ENCODE measurements around the gene PAK1.

- no peak for TF ChIP-seq EZH2 (IDR thresholded peaks at IDR 0.05; ENCODE audit: low read length)
- TF ChIP-seq CTCF (optimal IDR thresholded peaks at IDR 0.05 in 1 of 3, IDR thresholded peaks at IDR 0.05 in 1 of 3, conservative IDR thresholded peaks at IDR 0.05 in 1 of 3; ENCODE audit: extremely low read depth in 1 of 3, insufficient read depth in 2 of 3, low read length in 3 of 3), result no peak
Observed at GRCh38 chr11:77446911-77447629, 26.8 kb downstream of the PAK1 start.
